ENCODE measurements around the gene AKT2.
A peak's percentile ranks its signal among the peaks of the same experiment; 100 is the strongest.
"Not testable (repeated sequence)": the region's sequence is repeated elsewhere in the genome, so short reads cannot be mapped to it uniquely, and the experiment has no call there.

The AKT2 gene

GRCh38 chr19:40284501-40285352 is at the start of gene AKT2:
Gene AKT2, minus strand, starts transcription at chr19:40285345. Its CDS starts 20,078 bp downstream, at chr19:40265267.
- Histone ChIP-seq H3K27me3 (ENCODE audit: low read depth) (no peaks in the 10 kb centered on the region), H3K9me3 (no peaks in the 10 kb centered on the region), H3K36me3 (replicated peaks) (peaks cover 13% of the 10 kb centered on the region), H3K4me1 (peaks cover 10% of the 10 kb centered on the region), H3K4me3 (peak within 1 kb of the TSS; percentile 80)
- in situ Hi-C loops (cut with MboI; ENCODE audit: low sequenced_read_pairs) = no loop called here
- peak in 1 of 2 experiments; percentile 89 for DNase-seq (ENCODE audit: low spot score in 2 of 2)

GRCh38 chr19:40333083-40333482 is 47.9 kb upstream of the AKT2 start:
- H3K4me3 ChIP-seq; DNase-seq (ENCODE audit: low spot score in 2 of 2); H3K27me3 ChIP-seq (ENCODE audit: low read depth); H3K4me1 ChIP-seq; in situ Hi-C loops (cut with MboI; ENCODE audit: low sequenced_read_pairs); H3K9me3 ChIP-seq: not testable (repeated sequence)
- peaks cover 53% of the 10 kb centered on the region for H3K36me3 ChIP-seq (replicated peaks)

- no peaks in the 10 kb centered on the region for H3K9me3 ChIP-seq
- in situ Hi-C loops (cut with MboI; ENCODE audit: low sequenced_read_pairs) = no loop called here
- peaks cover 57% of the 10 kb centered on the region for H3K36me3 ChIP-seq (replicated peaks)
Measured at GRCh38 chr19:40332669-40333068, 47.5 kb upstream of the AKT2 start.

GRCh38 chr19:40331052-40331451 is 45.9 kb upstream of the AKT2 start:
- Histone ChIP-seq H3K4me3 (no peak overlapping the region), H3K36me3 (replicated peaks) (peaks cover 64% of the 10 kb centered on the region), H3K9me3 (no peaks in the 10 kb centered on the region), H3K27me3 (ENCODE audit: low read depth) (no peaks in the 10 kb centered on the region), H3K4me1 (no peaks in the 10 kb centered on the region)
- in situ Hi-C loops (cut with MboI; ENCODE audit: low sequenced_read_pairs) = no loop called here
- no peak for DNase-seq (ENCODE audit: low spot score in 2 of 2)

More at GRCh38 chr19:40332669-40333068, 47.5 kb upstream of the AKT2 start:
- H3K27me3 ChIP-seq (ENCODE audit: low read depth) = no peaks in the 10 kb centered on the region
- no peak overlapping the region for H3K4me3 ChIP-seq
- no peaks in the 10 kb centered on the region for H3K4me1 ChIP-seq
- no peak for DNase-seq (ENCODE audit: low spot score in 2 of 2)

GRCh38 chr19:40326201-40326600 is 41.1 kb upstream of the AKT2 start:
- Histone ChIP-seq H3K27me3 (ENCODE audit: low read depth) (no peaks in the 10 kb centered on the region), H3K9me3 (no peaks in the 10 kb centered on the region), H3K4me1 (no peaks in the 10 kb centered on the region), H3K36me3 (replicated peaks) (peaks cover 74% of the 10 kb centered on the region), H3K4me3 (no peak overlapping the region)
- DNase-seq (ENCODE audit: low spot score in 2 of 2) = no peak
- in situ Hi-C loops (cut with MboI; ENCODE audit: low sequenced_read_pairs) = no loop called here

GRCh38 chr19:40323705-40324104 is 38.6 kb upstream of the AKT2 start:
- peaks cover 70% of the 10 kb centered on the region for H3K36me3 ChIP-seq (replicated peaks)
- H3K4me1 ChIP-seq = no peaks in the 10 kb centered on the region
- no peak for DNase-seq (ENCODE audit: low spot score in 2 of 2)
- H3K9me3 ChIP-seq = no peaks in the 10 kb centered on the region
- in situ Hi-C loops (cut with MboI; ENCODE audit: low sequenced_read_pairs) = no loop called here
- no peaks in the 10 kb centered on the region for H3K27me3 ChIP-seq (ENCODE audit: low read depth)
- H3K4me3 ChIP-seq = no peak overlapping the region

- no peak for DNase-seq (ENCODE audit: low spot score in 2 of 2)
- in situ Hi-C loops (cut with MboI; ENCODE audit: low sequenced_read_pairs) = no loop called here
- no peaks in the 10 kb centered on the region for H3K27me3 ChIP-seq (ENCODE audit: low read depth)
- H3K4me3 ChIP-seq = no peak overlapping the region
- H3K36me3 ChIP-seq (replicated peaks) = peaks cover 66% of the 10 kb centered on the region
- H3K9me3 ChIP-seq = no peaks in the 10 kb centered on the region
- no peaks in the 10 kb centered on the region for H3K4me1 ChIP-seq
Measured at GRCh38 chr19:40322951-40323615, 37.9 kb upstream of the AKT2 start.

- Histone ChIP-seq H3K4me1 (no peaks in the 10 kb centered on the region), H3K4me3 (no peak overlapping the region), H3K36me3 (replicated peaks) (peaks cover 58% of the 10 kb centered on the region), H3K9me3 (no peaks in the 10 kb centered on the region), H3K27me3 (ENCODE audit: low read depth) (no peaks in the 10 kb centered on the region)
- no peak for DNase-seq (ENCODE audit: low spot score in 2 of 2)
- in situ Hi-C loops (cut with MboI; ENCODE audit: low sequenced_read_pairs) = no loop called here
Measured at GRCh38 chr19:40322271-40322610, 37.1 kb upstream of the AKT2 start.

- in situ Hi-C loops (cut with MboI; ENCODE audit: low sequenced_read_pairs) = no loop called here
- Histone ChIP-seq H3K4me1 (no peaks in the 10 kb centered on the region), H3K36me3 (replicated peaks) (peaks cover 58% of the 10 kb centered on the region), H3K4me3 (no peak overlapping the region), H3K9me3 (no peaks in the 10 kb centered on the region), H3K27me3 (ENCODE audit: low read depth) (no peaks in the 10 kb centered on the region)
- DNase-seq (ENCODE audit: low spot score in 2 of 2) = no peak
Measured at GRCh38 chr19:40321566-40322270, 36.6 kb upstream of the AKT2 start.

GRCh38 chr19:40321076-40321475 is 35.9 kb upstream of the AKT2 start:
- Histone ChIP-seq H3K4me1 (no peaks in the 10 kb centered on the region), H3K27me3 (ENCODE audit: low read depth) (no peaks in the 10 kb centered on the region), H3K4me3 (no peak overlapping the region), H3K36me3 (replicated peaks) (peaks cover 52% of the 10 kb centered on the region), H3K9me3 (no peaks in the 10 kb centered on the region)
- in situ Hi-C loops (cut with MboI; ENCODE audit: low sequenced_read_pairs) = no loop called here
- DNase-seq (ENCODE audit: low spot score in 2 of 2) = no peak

- H3K9me3 ChIP-seq = no peaks in the 10 kb centered on the region
- in situ Hi-C loops (cut with MboI; ENCODE audit: low sequenced_read_pairs) = no loop called here
- no peak for DNase-seq (ENCODE audit: low spot score in 2 of 2)
- no peaks in the 10 kb centered on the region for H3K27me3 ChIP-seq (ENCODE audit: low read depth)
- no peak overlapping the region for H3K4me3 ChIP-seq
- H3K4me1 ChIP-seq = no peaks in the 10 kb centered on the region
- peaks cover 49% of the 10 kb centered on the region for H3K36me3 ChIP-seq (replicated peaks)
Measured at GRCh38 chr19:40320558-40320935, 35.4 kb upstream of the AKT2 start.

- Histone ChIP-seq H3K4me1 (no peaks in the 10 kb centered on the region), H3K4me3 (no peak overlapping the region), H3K36me3 (replicated peaks) (peaks cover 19% of the 10 kb centered on the region), H3K27me3 (ENCODE audit: low read depth) (no peaks in the 10 kb centered on the region), H3K9me3 (no peaks in the 10 kb centered on the region)
- no peak for DNase-seq (ENCODE audit: low spot score in 2 of 2)
- in situ Hi-C loops (cut with MboI; ENCODE audit: low sequenced_read_pairs) = no loop called here
Measured at GRCh38 chr19:40317338-40317737, 32.2 kb upstream of the AKT2 start.

- H3K36me3 ChIP-seq (replicated peaks) = peaks cover 7% of the 10 kb centered on the region
- no peak overlapping the region for H3K4me3 ChIP-seq
- H3K4me1 ChIP-seq = no peaks in the 10 kb centered on the region
- H3K27me3 ChIP-seq (ENCODE audit: low read depth) = no peaks in the 10 kb centered on the region
- in situ Hi-C loops (cut with MboI; ENCODE audit: low sequenced_read_pairs) = no loop called here
- no peak for DNase-seq (ENCODE audit: low spot score in 2 of 2)
- no peaks in the 10 kb centered on the region for H3K9me3 ChIP-seq
Measured at GRCh38 chr19:40315812-40316470, 30.8 kb upstream of the AKT2 start.

Measured in HAP-1 (cell line).